Kidney (tissue), 14 donors: ENCODE measurements around the gene PPP4R2. TPM values are rescaled to one million over a fixed set of nuclear protein-coding genes. Genes with fewer than 3 reads are reported as not detected.

ENCODE experiments used
- DNase-seq, 5 donors: peaks; one replicate each; pipeline ENCODE4 v3.0.0-alpha.2; 2013 to 2020
- FAIRE-seq: peaks from 2 replicates; lab custom pipeline; 2012; peaks lifted over from hg19 to GRCh38; lab: Jason Lieb, UNC
- H3K27ac ChIP-seq, 2 donors: one replicate each; pipeline ENCODE4 v1.7.0; 2013; ENCODE audit warnings: low read depth in 2 of 2, low read length in 2 of 2, inconsistent platforms in 1 of 2
- H3K27me3 ChIP-seq: one replicate; pipeline ENCODE4 v1.7.1; 2013; ENCODE audit warnings: low read length, inconsistent platforms; ENCODE audit not compliant: control insufficient read depth, insufficient read depth
- H3K36me3 ChIP-seq, 3 donors: one replicate each; pipeline versions ENCODE4 v1.7.0 to v1.7.1; 2013; ENCODE audit warnings: low read length in 3 of 3, control low read depth in 1 of 3, inconsistent platforms in 1 of 3; ENCODE audit not compliant: insufficient read depth in 3 of 3, control insufficient read depth in 2 of 3
- H3K4me1 ChIP-seq, 3 donors: one replicate each; pipeline versions ENCODE4 v1.7.0 to v1.7.1; 2013; ENCODE audit warnings: low read length in 3 of 3, inconsistent platforms in 1 of 3, low read depth in 1 of 3; ENCODE audit not compliant: control insufficient read depth in 2 of 3, insufficient read depth in 2 of 3
- H3K4me3 ChIP-seq, 3 donors: one replicate each; pipeline versions ENCODE4 v1.7.0 to v1.8.1; 2013; ENCODE audit warnings: low read length in 3 of 3, control low read depth in 1 of 3, inconsistent platforms in 1 of 3
- H3K9ac ChIP-seq, 3 donors: one replicate each; pipeline versions ENCODE4 v1.7.0 to v1.7.1; 2013; ENCODE audit warnings: low read length in 3 of 3, control low read depth in 1 of 3, inconsistent platforms in 1 of 3
- H3K9me3 ChIP-seq, 3 donors: one replicate each; pipeline versions ENCODE4 v1.7.0 to v1.7.1; 2013; ENCODE audit warnings: low read length in 3 of 3, control low read depth in 1 of 3, inconsistent platforms in 1 of 3; ENCODE audit not compliant: control insufficient read depth in 2 of 3, insufficient read depth in 1 of 3
- CTCF ChIP-seq: IDR thresholded peaks from 3 replicates; pipeline ENCODE4 v1.5.1; 2012; ENCODE audit warnings: mild to moderate bottlenecking, moderate library complexity, borderline replicate concordance; ENCODE audit not compliant: insufficient read depth; ENCODE audit errors: extremely low read depth
- intact Hi-C: fragments of 100-400 bp; cut with DNase I; formaldehyde crosslinking; loops from one replicate; pipeline ENCODE4 v1.11.1; 2022
- polyA plus RNA-seq: library from polyadenylated mRNA; stranded (reverse); fragments of 350-450 nt; fragmentation: Illumina TruSeq; extraction: RNeasy Lipid Tissue Mini Kit (QIAGEN cat#74804); gene quantifications from one replicate; pipeline ENCODE4 v1.2.3, GENCODE V29; 2014; ENCODE audit warnings: low read depth, low replicate concordance; ENCODE audit not compliant: insufficient read depth
- total RNA-seq: library from RNA; stranded (reverse); fragmentation: NEBNext Ultra II Directional; extraction: Animal tissue kit (Norgen Biotek cat#: 25700); gene quantifications from one replicate; pipeline ENCODE4 v1.2.1, GENCODE V29; 2021
- donor health status: control.
- donor health status: control.
- donor health status: control.
- donor health status: control.
- donor health status: control.
- donor health status: DM: yes; HTN: yes; CAD: no.
- donor health status: Normal renal cell carcinoma (clear cell type).

Gene PPP4R2
- total and polyA plus RNA-seq, 2 donors from 2014 or later = 14.5 to 72.0 TPM

- H3K36me3 ChIP-seq = peaks cover 0 to 3% (median 0%) of the 10 kb centered on the region in 3 donors
- no peak overlapping the region for H3K27ac ChIP-seq
- H3K9me3 ChIP-seq = no peaks in the 10 kb centered on the region
- no peak overlapping the region for H3K4me3 ChIP-seq
- DNase-seq (no peak), FAIRE-seq (no peak)
- intact Hi-C loops = no loop called here
- peaks cover 0 to 4% (median 0%) of the 10 kb centered on the region in 3 donors for H3K4me1 ChIP-seq
- TF ChIP-seq CTCF = no peak
- no peak overlapping the region for H3K9ac ChIP-seq
- no peaks in the 10 kb centered on the region for H3K27me3 ChIP-seq
Measured at GRCh38 chr3:73018790-73019441, 22.3 kb downstream of the PPP4R2 start.

DNA sequence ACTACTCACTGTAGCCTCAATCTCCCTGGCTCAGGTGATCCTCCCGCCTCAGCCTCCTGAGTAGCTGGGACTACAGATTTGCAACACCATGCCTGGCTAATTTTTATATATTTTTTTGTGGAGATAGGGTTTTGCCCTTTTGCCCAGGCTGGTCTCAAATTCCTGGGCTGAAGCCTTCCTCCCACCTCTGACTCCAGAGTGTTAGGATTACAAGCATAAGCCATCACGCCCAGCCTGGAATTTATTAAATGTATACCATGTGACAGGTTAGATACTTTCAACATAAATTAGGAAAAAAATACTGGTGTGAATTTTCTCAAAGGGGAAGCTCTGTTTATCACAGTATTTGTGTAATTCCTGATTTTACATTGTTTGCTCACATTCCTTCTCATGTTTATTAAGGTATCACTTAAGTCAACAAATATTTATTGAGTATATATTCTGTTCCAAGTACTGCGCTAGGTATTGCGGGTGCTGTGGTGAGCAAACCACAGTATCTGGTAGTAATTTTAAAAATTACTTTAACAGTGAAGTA is 24.8 kb downstream of the PPP4R2 start:
- intact Hi-C loops = no loop called here
- DNase-seq (peak in 1 of 5 donors; percentile 22), FAIRE-seq (no peak)
- Histone ChIP-seq H3K36me3 (peaks cover 0 to 3% (median 0%) of the 10 kb centered on the region in 3 donors), H3K9ac (no peak overlapping the region), H3K4me3 (no peak overlapping the region), H3K27me3 (no peaks in the 10 kb centered on the region), H3K4me1 (peaks cover 0 to 4% (median 0%) of the 10 kb centered on the region in 3 donors), H3K9me3 (no peaks in the 10 kb centered on the region), H3K27ac (no peak overlapping the region)
- no peak for TF ChIP-seq CTCF

DNA sequence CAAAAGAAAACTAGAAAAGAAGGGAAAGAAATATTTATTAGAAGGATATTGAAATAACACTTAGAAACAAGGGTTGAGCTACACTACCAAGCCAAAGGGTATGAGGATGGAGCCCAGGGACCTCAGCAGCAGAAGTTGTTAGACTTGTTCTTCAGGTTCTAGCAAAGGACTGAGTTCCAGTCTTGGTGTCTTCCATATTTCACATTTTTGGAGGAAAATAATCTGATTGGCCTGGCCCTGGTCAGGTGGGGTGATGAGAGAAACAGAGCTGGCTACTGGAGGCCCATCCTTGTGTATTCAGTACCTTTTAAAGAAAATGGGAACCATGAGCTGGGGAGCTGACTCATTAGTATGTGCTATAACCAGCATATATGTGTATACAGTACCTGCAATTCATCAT is 28.2 kb downstream of the PPP4R2 start:
- Histone ChIP-seq H3K27me3 (no peaks in the 10 kb centered on the region), H3K36me3 (no peaks in the 10 kb centered on the region), H3K9me3 (no peaks in the 10 kb centered on the region), H3K4me1 (no peaks in the 10 kb centered on the region), H3K4me3 (no peak overlapping the region), H3K9ac (no peak overlapping the region), H3K27ac (no peak overlapping the region)
- intact Hi-C loops = no loop called here
- TF ChIP-seq CTCF = no peak
- FAIRE-seq (no peak), DNase-seq (no peak)
